AML-193 (cell line): ENCODE measurements around the gene RANBP17.
"Not testable (repeated sequence)": the region's sequence is repeated elsewhere in the genome, so short reads cannot be mapped to it uniquely, and the experiment has no call there.

Experiments
- DNase-seq, 2 experiments: peaks; one replicate each; lab custom pipeline; 2025; lab: John Stamatoyannopoulos, UW

The RANBP17 gene

GRCh38 chr5:170941788-170942187, 80.0 kb downstream of the RANBP17 start:
- DNase-seq = no peak

DNA sequence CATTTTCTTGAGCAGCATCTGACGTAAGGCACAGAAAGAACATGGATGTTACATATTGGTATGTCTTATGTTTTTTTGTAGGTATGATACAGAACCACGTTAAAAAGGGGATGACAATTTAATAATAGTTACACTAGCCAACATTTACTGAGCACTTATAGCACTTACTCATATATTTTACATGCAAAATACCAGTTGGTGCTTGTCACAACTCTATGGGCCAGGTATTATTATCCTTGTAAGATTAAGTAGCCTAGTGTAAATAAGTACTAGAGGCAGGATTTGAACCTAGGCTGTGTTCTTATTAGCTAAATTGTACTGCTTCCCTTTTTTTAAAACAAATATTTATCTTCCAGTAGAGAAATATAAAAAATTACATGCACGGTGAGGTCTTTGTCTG, 83.5 kb downstream of the RANBP17 start:
- DNase-seq = no peak

DNA sequence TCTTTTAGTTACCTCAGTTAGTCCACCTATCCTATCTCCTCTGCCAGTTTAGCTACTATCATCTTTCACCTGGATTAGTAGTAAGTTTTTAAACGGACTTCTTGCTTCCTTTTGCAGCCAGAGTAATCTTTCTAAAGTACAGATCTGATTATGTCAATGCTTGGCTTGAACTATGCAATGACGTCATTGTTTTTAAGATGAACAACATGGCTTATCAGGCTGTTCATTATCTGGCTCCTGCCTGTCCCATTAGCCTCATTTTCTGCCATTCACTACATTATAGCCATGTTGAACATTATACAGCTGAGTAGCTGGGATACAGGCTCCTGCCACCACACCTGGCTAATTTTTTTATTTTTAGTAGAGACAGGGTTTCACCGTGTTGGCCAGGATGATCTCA, 98.7 kb downstream of the RANBP17 start:
- no peak for DNase-seq

GRCh38 chr5:170963521-170963920, 101.7 kb downstream of the RANBP17 start:
- no peak for DNase-seq

GRCh38 chr5:170974461-170974860, 112.6 kb downstream of the RANBP17 start:
- no peak for DNase-seq

DNA sequence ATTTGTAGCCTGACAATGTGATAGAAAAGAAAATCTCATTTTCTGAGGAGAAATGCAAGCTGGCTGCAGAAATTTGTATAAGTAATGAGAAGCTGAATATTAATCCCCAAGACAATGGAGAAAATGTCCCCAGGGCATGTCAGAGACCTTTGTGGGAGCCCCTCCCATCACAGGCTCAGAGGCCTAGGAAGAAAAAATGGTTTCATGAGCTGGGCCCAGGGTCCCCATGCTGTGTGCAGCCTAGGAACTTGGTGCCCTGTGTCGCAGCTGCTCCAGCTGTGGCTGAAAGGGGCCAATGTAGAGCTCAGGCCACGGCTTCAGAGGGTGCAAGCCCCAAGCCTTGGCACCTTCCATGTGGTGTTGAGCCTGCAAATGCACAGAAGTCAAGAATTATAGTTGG, 118.4 kb downstream of the RANBP17 start:
- not testable (repeated sequence) for DNase-seq

GRCh38 chr5:170985486-170985885, 123.7 kb downstream of the RANBP17 start:
- DNase-seq = no peak

DNA sequence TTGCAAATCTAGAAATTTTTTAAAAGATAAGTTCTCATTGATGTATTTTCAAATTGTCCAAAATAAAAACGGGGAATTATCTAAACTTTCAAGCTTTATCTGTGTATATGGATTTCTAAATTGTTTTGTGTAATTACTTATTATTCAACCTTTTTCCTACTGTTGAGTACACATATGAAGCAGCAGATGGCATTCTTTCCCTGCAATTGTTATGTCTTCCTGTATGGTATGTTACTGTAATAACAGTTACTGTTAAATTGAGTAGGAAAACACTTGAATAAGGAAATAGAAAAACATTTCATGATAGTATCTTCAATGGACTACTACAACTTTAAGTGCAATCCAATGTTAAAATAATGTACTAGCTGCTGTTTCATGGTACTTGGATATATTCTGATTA, 124.8 kb downstream of the RANBP17 start:
- peak; percentile 2 to 3 for DNase-seq

DNA sequence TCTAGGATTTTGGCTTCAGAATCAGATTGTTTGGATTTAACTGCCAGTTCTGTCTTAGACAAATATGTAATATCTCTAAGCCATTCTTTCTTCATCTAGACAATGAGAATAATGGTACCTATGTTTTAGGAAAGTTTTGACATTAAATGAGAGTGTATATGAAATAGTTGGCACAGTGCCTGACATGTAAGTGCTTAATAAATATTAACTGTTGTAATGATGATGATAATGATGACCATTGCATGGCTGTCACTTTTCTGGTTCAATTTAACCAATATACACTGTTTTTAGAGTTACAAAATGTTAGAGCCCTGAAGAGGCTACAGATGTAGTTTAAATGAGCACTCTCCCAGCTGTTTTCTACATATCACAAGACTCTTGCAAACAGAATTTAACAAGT, 131.7 kb downstream of the RANBP17 start:
- no peak for DNase-seq

DNA sequence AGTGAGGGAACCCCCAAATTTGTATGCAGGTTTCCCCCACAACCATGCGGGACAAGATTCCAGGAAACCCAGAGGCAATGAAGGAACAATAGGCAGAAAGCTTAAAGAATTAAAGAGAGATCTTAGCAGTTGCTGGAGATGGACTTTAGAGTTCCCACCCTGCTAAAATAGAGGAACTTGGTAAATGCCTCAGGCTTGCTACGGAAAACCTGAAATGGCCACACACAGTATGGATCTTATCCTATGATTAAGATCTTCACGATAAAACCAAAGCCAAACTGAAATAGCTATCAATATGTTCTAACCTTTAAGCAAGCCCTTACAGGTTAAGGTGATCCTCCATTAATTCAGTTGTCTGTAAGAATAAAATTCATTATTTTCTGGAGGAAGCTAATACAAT, 148.3 kb downstream of the RANBP17 start:
- no peak for DNase-seq

- peak in 1 of 2 experiments; percentile 4 for DNase-seq
Measured at GRCh38 chr5:171010816-171011215, 149.0 kb downstream of the RANBP17 start.

- no peak for DNase-seq
Measured at GRCh38 chr5:171023508-171023907, 161.7 kb downstream of the RANBP17 start.

GRCh38 chr5:171024084-171024483, 162.3 kb downstream of the RANBP17 start:
- DNase-seq = no peak

DNA sequence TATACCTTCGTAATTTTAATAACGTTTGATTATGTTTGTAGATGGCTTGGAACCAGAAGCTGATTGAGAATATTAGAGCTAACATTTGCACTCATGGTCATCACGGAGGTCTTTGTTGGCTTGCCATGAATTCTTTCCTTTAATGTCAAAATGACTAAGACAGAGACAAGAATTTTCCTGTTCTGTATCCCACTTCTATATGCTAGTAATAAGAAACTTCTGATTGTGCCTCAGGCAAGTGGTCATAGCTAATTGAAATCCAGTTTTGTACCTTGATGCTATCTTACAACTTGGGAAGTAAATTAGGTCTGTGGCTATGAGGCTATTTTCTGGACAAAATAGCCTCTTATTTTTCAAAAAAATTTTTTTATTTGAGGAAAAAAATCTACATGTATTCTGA, 167.6 kb downstream of the RANBP17 start:
- DNase-seq = no peak

- no peak for DNase-seq
Measured at GRCh38 chr5:171031977-171032376, 170.2 kb downstream of the RANBP17 start.

- no peak for DNase-seq
Measured at GRCh38 chr5:171032435-171032973, 170.7 kb downstream of the RANBP17 start.

- not testable (repeated sequence) for DNase-seq
Measured at GRCh38 chr5:171041893-171042292, 180.1 kb downstream of the RANBP17 start.

GRCh38 chr5:171050916-171051315, 189.1 kb downstream of the RANBP17 start:
- DNase-seq = no peak

DNA sequence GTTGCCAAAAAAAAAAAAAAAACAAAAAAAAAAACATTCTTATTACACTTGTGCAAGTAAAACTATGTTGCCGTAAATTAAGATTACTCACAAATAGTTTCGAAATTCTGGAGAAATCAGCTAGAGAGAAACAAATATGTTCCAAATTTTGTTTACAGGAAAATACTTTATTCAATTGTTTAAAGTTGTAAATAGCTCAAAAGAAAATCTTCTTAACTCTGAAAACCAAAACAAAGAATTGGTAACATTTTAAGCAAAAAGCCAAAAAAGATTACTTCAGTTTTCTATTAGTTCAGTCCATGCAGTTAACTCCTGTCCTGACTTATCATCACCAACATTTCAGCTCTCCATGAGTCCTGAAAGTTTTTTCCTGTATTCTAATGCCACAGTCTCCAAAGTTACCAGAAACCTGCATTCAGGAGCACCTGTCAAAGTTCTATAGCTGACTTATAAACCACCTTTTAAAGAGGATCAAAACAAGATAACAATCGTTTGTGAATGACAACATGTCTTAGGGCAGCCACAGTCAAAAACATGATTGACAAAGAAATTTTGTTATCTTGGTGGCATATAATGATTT, 194.1 kb downstream of the RANBP17 start:
- no peak for DNase-seq

- no peak for DNase-seq
Measured at GRCh38 chr5:171067540-171068130, 205.8 kb downstream of the RANBP17 start.

GRCh38 chr5:171074747-171075146, 212.9 kb downstream of the RANBP17 start:
- DNase-seq = no peak

DNA sequence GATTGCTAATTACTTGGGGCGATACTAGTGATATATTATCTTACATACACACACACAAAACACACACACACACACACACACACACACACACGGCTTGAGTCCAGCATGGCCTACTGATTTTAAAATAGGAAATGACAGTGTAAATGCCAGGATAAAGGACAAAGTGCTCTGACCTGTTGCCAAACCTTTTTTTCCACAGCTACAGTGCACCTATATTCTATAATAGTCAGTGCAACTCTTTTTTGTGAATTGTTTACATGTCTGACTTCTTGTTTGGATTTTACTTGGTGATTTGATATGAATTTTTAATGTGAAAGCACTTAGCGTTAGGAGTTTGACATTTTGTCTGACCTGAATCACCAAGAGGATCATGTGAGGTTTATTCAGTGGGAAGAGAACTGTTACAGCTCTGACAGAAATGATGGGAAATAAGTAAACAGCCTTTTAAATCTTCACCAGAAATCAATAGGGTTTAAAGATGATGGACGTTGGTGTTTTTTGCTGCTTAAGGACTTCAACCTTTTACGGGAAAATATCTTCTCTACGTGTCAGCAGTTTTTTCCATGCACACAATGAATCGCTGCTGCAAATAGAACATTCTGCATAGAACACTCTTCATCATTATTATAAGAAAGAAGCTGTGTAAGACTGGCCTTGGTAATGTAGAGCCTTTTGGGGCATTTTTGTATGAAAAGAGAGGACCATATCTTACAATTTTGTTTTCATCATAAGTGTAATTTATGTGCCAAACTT, 218.5 kb downstream of the RANBP17 start:
- no peak for DNase-seq

DNA sequence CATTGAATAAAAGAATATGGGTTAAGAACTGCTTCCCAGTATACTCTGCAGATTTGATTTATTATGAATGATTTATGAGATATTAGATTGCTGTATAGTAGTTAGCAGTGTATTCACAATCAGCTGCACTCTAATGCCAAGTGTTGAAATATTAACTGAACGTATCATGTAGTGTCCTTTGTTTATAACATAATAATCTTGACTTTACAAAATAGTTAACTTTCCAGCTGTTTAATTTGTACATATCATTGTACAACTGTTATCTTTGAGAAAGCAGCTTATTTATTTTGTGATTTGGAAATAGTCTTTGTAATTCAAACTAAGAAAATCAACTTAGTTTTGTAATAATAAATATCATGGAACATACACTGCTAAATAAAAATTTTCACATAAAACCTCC, 219.5 kb downstream of the RANBP17 start:
- DNase-seq = no peak
